Pulmonary artery endothelial cell (primary cell): ENCODE results near the gene RPUSD2. TPM values are rescaled to one million over a fixed set of nuclear protein-coding genes. Genes with fewer than 3 reads are reported as not detected.
"Not testable (repeated sequence)": the region's sequence is repeated elsewhere in the genome, so short reads cannot be mapped to it uniquely, and the experiment has no call there.

Experiments used
- DNase-seq: peaks from one replicate; pipeline ENCODE4 v3.0.0-alpha.2; 2011; ENCODE audit warnings: low read depth, low spot score
- total RNA-seq: library from RNA; depleted of rRNA; stranded (reverse); fragments of >200 nt; gene quantifications from 2 replicates; pipeline ENCODE4 v1.2.3, GENCODE V29; 2014

RPUSD2 gene
- total RNA-seq, 1 donor from 2014 or later: 16.5 TPM

GRCh38 chr15:40564591-40565332 lies 4.3 kb upstream of the RPUSD2 start, which contains the start of gene CCDC32:
Gene CCDC32 (minus strand): TSS chr15:40565042. CDS start chr15:40563015, 2,027 bp downstream.
- DNase-seq: peak; percentile 96

GRCh38 chr15:40565333-40566238 lies 3.5 kb upstream of the RPUSD2 start:
- no peak for DNase-seq

GRCh38 chr15:40567111-40567510 lies 2.0 kb upstream of the RPUSD2 start:
- DNase-seq: no peak

- DNase-seq: no peak
Measured at GRCh38 chr15:40575113-40575512, 6.0 kb downstream of the RPUSD2 start.

- DNase-seq: not testable (repeated sequence)
Measured at GRCh38 chr15:40576914-40577313, 7.8 kb downstream of the RPUSD2 start.

- no peak for DNase-seq
Measured at GRCh38 chr15:40578892-40579291, 9.8 kb downstream of the RPUSD2 start.

- not testable (repeated sequence) for DNase-seq
Measured at GRCh38 chr15:40581796-40582195, 12.7 kb downstream of the RPUSD2 start.

- no peak for DNase-seq
Measured at GRCh38 chr15:40582726-40583246, 13.7 kb downstream of the RPUSD2 start.

- DNase-seq: no peak
Measured at GRCh38 chr15:40584191-40584590, 15.1 kb downstream of the RPUSD2 start.

GRCh38 chr15:40590667-40591050 lies 21.6 kb downstream of the RPUSD2 start:
- no peak for DNase-seq

GRCh38 chr15:40591389-40591788 lies 22.3 kb downstream of the RPUSD2 start:
- DNase-seq: no peak

GRCh38 chr15:40593165-40593564 lies 24.1 kb downstream of the RPUSD2 start:
- DNase-seq: no peak

GRCh38 chr15:40593588-40594428 lies 24.7 kb downstream of the RPUSD2 start, which contains the start of gene KNL1:
Gene KNL1 (plus strand): TSS chr15:40594249. CDS start chr15:40602932, 8,683 bp downstream.
- DNase-seq: peak; percentile 83

GRCh38 chr15:40594429-40594836 lies 25.3 kb downstream of the RPUSD2 start:
- no peak for DNase-seq

GRCh38 chr15:40595219-40595618 lies 26.1 kb downstream of the RPUSD2 start:
- DNase-seq: no peak

GRCh38 chr15:40595773-40596172 lies 26.7 kb downstream of the RPUSD2 start:
- DNase-seq: no peak

- no peak for DNase-seq
Measured at GRCh38 chr15:40597024-40597423, 27.9 kb downstream of the RPUSD2 start.

GRCh38 chr15:40598126-40598525 lies 29.0 kb downstream of the RPUSD2 start:
- no peak for DNase-seq

GRCh38 chr15:40598672-40599071 lies 29.6 kb downstream of the RPUSD2 start:
- DNase-seq: no peak

- no peak for DNase-seq
Measured at GRCh38 chr15:40600956-40601355, 31.9 kb downstream of the RPUSD2 start.

GRCh38 chr15:40603935-40604334 lies 34.8 kb downstream of the RPUSD2 start:
- DNase-seq: no peak
